Measurements from ENCODE around the gene CKMT1A. TPM values are rescaled to one million over a fixed set of nuclear protein-coding genes. Genes with fewer than 3 reads are reported as not detected.

The CKMT1A gene
- total RNA-seq, 1 experiment from 2014 or later, result 37.4 TPM

DNA sequence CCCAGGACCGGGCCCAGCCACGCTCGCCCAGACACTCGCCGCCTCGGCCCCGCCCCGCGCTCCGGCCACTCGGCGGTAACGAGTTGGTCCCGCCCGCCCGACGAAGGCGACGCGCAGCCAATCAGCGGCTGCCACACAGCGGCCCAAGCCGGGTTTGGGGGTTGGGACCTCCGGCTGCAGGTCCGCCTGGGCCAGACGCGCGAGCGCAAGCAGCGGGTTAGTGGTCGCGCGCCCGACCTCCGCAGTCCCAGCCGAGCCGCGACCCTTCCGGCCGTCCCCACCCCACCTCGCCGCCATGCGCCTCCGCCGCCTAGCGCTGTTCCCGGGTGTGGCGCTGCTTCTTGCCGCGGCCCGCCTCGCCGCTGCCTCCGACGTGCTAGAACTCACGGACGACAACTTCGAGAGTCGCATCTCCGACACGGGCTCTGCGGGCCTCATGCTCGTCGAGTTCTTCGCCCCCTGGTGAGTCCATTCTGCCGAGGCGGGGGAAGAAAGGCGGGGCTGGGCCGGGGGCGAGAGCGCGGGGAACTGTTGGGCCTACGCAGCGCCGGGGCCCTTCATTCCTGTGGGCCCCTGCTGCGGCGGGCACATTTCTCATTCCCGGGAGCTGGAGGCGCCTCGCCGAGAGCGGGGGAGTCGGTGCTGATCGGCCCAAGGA is 52.7 kb downstream of the CKMT1A start, which contains the start of gene PDIA3 (continued):
- TF ChIP-seq, protein P1, sequence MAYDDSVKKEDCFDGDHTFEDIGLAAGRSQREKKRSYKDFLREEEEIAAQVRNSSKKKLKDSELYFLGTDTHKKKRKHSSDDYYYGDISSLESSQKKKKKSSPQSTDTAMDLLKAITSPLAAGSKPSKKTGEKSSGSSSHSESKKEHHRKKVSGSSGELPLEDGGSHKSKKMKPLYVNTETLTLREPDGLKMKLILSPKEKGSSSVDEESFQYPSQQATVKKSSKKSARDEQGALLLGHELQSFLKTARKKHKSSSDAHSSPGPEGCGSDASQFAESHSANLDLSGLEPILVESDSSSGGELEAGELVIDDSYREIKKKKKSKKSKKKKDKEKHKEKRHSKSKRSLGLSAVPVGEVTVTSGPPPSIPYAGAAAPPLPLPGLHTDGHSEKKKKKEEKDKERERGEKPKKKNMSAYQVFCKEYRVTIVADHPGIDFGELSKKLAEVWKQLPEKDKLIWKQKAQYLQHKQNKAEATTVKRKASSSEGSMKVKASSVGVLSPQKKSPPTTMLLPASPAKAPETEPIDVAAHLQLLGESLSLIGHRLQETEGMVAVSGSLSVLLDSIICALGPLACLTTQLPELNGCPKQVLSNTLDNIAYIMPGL (CRISPR knock-in tag; IDR thresholded peaks at IDR 0.05), result peak; percentile 97
- peak; percentile 90; the same call in 1 of the 2 replicates for TF ChIP-seq MYBL2 (CRISPR knock-in tag; IDR thresholded peaks at IDR 0.05)
- TF ChIP-seq JUN (CRISPR knock-in tag; IDR thresholded peaks at IDR 0.05), result peak; percentile 83; the same call in 1 of the 2 replicates
- TF ChIP-seq ZNF138 (CRISPR knock-in tag; conservative IDR thresholded peaks at IDR 0.05), result 0 out of 2 replicates have a peak, but pooled peaks have one; percentile 4
- TF ChIP-seq TEAD1 (CRISPR knock-in tag; IDR thresholded peaks at IDR 0.05), result peak; percentile 89; the same call in 1 of the 2 replicates
- TF ChIP-seq ATF1 (CRISPR knock-in tag; IDR thresholded peaks at IDR 0.05), result peak; percentile 60; the same call in 1 of the 2 replicates
- TF ChIP-seq, protein P2, sequence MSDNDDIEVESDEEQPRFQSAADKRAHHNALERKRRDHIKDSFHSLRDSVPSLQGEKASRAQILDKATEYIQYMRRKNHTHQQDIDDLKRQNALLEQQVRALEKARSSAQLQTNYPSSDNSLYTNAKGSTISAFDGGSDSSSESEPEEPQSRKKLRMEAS (CRISPR knock-in tag; IDR thresholded peaks at IDR 0.05), result peak; percentile 92
- TF ChIP-seq ETV6 (CRISPR knock-in tag; IDR thresholded peaks at IDR 0.05), result peak; percentile 94
- TF ChIP-seq NR3C1 (CRISPR knock-in tag; conservative IDR thresholded peaks at IDR 0.05; ENCODE audit: low read depth), result 0 out of 2 replicates have a peak, but pooled peaks have one; percentile 65
- TF ChIP-seq, protein P3, sequence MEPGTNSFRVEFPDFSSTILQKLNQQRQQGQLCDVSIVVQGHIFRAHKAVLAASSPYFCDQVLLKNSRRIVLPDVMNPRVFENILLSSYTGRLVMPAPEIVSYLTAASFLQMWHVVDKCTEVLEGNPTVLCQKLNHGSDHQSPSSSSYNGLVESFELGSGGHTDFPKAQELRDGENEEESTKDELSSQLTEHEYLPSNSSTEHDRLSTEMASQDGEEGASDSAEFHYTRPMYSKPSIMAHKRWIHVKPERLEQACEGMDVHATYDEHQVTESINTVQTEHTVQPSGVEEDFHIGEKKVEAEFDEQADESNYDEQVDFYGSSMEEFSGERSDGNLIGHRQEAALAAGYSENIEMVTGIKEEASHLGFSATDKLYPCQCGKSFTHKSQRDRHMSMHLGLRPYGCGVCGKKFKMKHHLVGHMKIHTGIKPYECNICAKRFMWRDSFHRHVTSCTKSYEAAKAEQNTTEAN (CRISPR knock-in tag; IDR thresholded peaks at IDR 0.05), result 0 out of 2 replicates have a peak, but pooled peaks have one; percentile 92
- TF ChIP-seq CBFB (CRISPR knock-in tag; IDR thresholded peaks at IDR 0.05; ENCODE audit: low read depth), result peak; percentile 83; the same call in 1 of the 2 replicates
- TF ChIP-seq, protein P4, sequence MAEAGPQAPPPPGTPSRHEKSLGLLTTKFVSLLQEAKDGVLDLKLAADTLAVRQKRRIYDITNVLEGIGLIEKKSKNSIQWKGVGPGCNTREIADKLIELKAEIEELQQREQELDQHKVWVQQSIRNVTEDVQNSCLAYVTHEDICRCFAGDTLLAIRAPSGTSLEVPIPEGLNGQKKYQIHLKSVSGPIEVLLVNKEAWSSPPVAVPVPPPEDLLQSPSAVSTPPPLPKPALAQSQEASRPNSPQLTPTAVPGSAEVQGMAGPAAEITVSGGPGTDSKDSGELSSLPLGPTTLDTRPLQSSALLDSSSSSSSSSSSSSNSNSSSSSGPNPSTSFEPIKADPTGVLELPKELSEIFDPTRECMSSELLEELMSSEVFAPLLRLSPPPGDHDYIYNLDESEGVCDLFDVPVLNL (CRISPR knock-in tag; IDR thresholded peaks at IDR 0.05; ENCODE audit: borderline replicate concordance, low read depth), result peak; percentile 78; the same call in 1 of the 2 replicates
- TF ChIP-seq ZNF263 (CRISPR knock-in tag; IDR thresholded peaks at IDR 0.05; ENCODE audit: low read depth), result peak; percentile 45; the same call in 1 of the 2 replicates
- peak; percentile 43; the same call in 1 of the 2 replicates for TF ChIP-seq ELF4 (CRISPR knock-in tag; IDR thresholded peaks at IDR 0.05; ENCODE audit: low read depth)
- peak; percentile 87 for TF ChIP-seq CREM (CRISPR knock-in tag; IDR thresholded peaks at IDR 0.05)
- TF ChIP-seq TP53 (CRISPR knock-in tag; IDR thresholded peaks at IDR 0.05), result peak; percentile 67; the same call in 1 of the 2 replicates
- peak; percentile 96 for TF ChIP-seq SP1 (CRISPR knock-in tag; conservative IDR thresholded peaks at IDR 0.05)
- TF ChIP-seq, protein P5, sequence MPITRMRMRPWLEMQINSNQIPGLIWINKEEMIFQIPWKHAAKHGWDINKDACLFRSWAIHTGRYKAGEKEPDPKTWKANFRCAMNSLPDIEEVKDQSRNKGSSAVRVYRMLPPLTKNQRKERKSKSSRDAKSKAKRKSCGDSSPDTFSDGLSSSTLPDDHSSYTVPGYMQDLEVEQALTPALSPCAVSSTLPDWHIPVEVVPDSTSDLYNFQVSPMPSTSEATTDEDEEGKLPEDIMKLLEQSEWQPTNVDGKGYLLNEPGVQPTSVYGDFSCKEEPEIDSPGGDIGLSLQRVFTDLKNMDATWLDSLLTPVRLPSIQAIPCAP (CRISPR knock-in tag; IDR thresholded peaks at IDR 0.05), result 0 out of 2 replicates have a peak, but pooled peaks have one; percentile 73
- TF ChIP-seq, protein P6, sequence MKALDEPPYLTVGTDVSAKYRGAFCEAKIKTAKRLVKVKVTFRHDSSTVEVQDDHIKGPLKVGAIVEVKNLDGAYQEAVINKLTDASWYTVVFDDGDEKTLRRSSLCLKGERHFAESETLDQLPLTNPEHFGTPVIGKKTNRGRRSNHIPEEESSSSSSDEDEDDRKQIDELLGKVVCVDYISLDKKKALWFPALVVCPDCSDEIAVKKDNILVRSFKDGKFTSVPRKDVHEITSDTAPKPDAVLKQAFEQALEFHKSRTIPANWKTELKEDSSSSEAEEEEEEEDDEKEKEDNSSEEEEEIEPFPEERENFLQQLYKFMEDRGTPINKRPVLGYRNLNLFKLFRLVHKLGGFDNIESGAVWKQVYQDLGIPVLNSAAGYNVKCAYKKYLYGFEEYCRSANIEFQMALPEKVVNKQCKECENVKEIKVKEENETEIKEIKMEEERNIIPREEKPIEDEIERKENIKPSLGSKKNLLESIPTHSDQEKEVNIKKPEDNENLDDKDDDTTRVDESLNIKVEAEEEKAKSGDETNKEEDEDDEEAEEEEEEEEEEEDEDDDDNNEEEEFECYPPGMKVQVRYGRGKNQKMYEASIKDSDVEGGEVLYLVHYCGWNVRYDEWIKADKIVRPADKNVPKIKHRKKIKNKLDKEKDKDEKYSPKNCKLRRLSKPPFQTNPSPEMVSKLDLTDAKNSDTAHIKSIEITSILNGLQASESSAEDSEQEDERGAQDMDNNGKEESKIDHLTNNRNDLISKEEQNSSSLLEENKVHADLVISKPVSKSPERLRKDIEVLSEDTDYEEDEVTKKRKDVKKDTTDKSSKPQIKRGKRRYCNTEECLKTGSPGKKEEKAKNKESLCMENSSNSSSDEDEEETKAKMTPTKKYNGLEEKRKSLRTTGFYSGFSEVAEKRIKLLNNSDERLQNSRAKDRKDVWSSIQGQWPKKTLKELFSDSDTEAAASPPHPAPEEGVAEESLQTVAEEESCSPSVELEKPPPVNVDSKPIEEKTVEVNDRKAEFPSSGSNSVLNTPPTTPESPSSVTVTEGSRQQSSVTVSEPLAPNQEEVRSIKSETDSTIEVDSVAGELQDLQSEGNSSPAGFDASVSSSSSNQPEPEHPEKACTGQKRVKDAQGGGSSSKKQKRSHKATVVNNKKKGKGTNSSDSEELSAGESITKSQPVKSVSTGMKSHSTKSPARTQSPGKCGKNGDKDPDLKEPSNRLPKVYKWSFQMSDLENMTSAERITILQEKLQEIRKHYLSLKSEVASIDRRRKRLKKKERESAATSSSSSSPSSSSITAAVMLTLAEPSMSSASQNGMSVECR (CRISPR knock-in tag; IDR thresholded peaks at IDR 0.05; ENCODE audit: borderline replicate concordance), result peak; percentile 84
- TF ChIP-seq, protein P7, sequence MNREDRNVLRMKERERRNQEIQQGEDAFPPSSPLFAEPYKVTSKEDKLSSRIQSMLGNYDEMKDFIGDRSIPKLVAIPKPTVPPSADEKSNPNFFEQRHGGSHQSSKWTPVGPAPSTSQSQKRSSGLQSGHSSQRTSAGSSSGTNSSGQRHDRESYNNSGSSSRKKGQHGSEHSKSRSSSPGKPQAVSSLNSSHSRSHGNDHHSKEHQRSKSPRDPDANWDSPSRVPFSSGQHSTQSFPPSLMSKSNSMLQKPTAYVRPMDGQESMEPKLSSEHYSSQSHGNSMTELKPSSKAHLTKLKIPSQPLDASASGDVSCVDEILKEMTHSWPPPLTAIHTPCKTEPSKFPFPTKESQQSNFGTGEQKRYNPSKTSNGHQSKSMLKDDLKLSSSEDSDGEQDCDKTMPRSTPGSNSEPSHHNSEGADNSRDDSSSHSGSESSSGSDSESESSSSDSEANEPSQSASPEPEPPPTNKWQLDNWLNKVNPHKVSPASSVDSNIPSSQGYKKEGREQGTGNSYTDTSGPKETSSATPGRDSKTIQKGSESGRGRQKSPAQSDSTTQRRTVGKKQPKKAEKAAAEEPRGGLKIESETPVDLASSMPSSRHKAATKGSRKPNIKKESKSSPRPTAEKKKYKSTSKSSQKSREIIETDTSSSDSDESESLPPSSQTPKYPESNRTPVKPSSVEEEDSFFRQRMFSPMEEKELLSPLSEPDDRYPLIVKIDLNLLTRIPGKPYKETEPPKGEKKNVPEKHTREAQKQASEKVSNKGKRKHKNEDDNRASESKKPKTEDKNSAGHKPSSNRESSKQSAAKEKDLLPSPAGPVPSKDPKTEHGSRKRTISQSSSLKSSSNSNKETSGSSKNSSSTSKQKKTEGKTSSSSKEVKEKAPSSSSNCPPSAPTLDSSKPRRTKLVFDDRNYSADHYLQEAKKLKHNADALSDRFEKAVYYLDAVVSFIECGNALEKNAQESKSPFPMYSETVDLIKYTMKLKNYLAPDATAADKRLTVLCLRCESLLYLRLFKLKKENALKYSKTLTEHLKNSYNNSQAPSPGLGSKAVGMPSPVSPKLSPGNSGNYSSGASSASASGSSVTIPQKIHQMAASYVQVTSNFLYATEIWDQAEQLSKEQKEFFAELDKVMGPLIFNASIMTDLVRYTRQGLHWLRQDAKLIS (CRISPR knock-in tag; IDR thresholded peaks at IDR 0.05; ENCODE audit: borderline replicate concordance), result peak; percentile 61; the same call in 1 of the 2 replicates
- TF ChIP-seq RELA (CRISPR knock-in tag; IDR thresholded peaks at IDR 0.05; ENCODE audit: borderline replicate concordance), result peak; percentile 86; the same call in 1 of the 2 replicates
- TF ChIP-seq GABPB1 (CRISPR knock-in tag; IDR thresholded peaks at IDR 0.05), result peak; percentile 79
- TF ChIP-seq KAT7 (CRISPR knock-in tag; IDR thresholded peaks at IDR 0.05; ENCODE audit: borderline replicate concordance), result peak; percentile 95
- TF ChIP-seq NFYB (CRISPR knock-in tag; conservative IDR thresholded peaks at IDR 0.05; ENCODE audit: low read depth), result peak; percentile 79
- 0 out of 2 replicates have a peak, but pooled peaks have one; percentile 71 for TF ChIP-seq NFE2L1 (CRISPR knock-in tag; IDR thresholded peaks at IDR 0.05)

Measured in WTC11 (cell line).